ENCODE measurements around the gene SPRED2.
A peak's percentile ranks its signal among the peaks of the same experiment; 100 is the strongest.

The SPRED2 gene

DNA sequence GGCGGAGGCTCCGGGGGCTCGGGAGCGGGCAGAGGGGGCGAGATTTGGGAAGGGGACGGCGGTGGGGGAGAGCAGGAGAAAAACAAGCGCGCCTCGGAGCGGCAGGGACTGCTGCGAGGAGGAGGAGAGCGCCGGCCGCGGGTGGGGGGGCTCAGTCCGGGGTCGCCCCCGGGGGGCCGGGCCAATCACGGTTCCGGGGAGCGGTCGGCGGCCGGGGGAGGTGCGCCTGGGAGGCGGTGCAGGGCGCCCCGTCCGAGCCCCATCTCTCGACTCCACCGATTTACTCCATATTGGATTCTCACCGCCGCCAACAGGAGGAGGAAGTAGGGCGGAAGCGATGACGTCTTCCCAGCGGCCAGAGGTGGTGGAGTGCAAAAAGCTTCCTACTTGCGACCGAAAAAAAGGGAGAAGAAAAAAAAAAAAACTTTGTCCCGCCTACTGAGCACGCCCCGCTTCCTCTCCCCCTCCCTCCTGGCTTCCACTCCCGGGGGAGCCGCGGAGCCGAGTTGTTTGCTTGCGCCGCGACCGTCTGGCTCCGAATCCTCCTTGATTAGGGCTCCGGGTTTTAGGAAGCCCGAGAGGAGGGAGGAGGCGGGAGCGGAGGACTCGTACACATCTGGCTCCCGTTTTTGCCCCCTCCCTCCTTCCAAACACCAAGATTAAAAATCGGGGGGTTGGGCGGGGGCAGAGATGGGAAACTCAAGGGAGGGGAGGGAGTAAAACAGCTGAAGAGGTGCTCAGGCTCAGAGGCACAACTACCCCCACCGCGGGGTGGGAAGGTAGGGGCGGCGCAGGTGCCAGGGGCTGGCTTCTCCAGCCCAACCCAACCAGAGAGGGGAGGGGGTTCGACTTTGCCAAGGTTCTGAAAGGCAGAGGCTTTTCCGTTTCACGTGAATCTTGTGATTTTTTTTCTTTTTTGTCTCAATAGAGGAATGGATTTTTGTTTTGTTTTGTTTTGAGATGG lies at the start of gene SPRED2:
TSS of gene SPRED2 (minus strand) at position 373 of the 964 bp plus-strand sequence. CDS start 612 bp downstream, outside the sequence.
- peak within 1 kb of the TSS; percentile 81 for H3K27ac ChIP-seq
- TF ChIP-seq CTCF (IDR thresholded peaks at IDR 0.05) (no peak), ZFX (IDR thresholded peaks at IDR 0.05; ENCODE audit: borderline replicate concordance) (no peak)

DNA sequence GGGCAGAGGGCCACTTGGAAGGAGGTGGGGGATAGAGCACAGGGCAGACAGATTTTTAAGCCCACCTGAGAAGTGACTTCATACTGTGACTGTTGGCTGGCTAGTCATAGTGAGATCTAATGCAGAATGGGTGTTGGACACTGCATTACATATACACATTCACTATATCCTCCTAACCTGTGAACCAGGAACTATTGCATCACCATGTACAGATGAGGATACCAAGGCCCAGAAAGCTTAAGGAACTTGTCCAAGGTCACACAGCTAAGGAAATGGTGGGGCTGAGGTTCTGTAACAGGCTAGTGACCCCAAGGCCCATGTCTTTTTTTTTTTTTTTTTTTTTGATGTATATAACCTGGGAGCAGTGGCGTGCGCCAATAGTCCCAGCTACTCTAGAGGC lies 49.6 kb upstream of the SPRED2 start:
- TF ChIP-seq CTCF (IDR thresholded peaks at IDR 0.05), result no peak
- TF ChIP-seq ZFX (IDR thresholded peaks at IDR 0.05; ENCODE audit: borderline replicate concordance), result no peak

DNA sequence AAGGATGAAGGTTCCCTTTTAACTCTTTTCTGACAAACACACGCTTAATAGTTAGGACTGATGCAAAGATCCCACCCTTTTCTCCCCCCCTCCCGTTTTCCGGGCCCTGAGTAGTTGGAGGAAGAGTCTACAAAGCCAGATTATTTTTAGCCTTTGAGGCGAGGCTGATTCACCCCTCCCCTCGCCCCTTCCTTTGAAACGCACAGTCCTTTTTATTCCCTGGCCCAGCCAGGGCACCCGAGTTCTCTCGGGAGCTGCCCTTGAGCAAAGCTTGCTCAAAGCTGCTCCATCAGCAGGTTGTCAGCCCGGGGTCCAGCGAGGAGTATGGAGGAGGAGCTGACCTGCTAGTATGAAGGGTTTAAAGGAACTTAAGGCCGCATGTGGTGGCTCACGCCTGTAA lies 47.1 kb upstream of the SPRED2 start:
- no peak overlapping the region for H3K27ac ChIP-seq
- no peak for TF ChIP-seq ZFX (IDR thresholded peaks at IDR 0.05; ENCODE audit: borderline replicate concordance)
- TF ChIP-seq CTCF (IDR thresholded peaks at IDR 0.05), result no peak

More for the DNA sequence above, 49.6 kb upstream of the SPRED2 start:
- H3K27ac ChIP-seq, result no peak overlapping the region

- H3K27ac ChIP-seq, result no peak overlapping the region
- no peak for TF ChIP-seq CTCF (IDR thresholded peaks at IDR 0.05)
- no peak for TF ChIP-seq ZFX (IDR thresholded peaks at IDR 0.05; ENCODE audit: borderline replicate concordance)
Measured at GRCh38 chr2:65478498-65479135, 46.2 kb upstream of the SPRED2 start.

DNA sequence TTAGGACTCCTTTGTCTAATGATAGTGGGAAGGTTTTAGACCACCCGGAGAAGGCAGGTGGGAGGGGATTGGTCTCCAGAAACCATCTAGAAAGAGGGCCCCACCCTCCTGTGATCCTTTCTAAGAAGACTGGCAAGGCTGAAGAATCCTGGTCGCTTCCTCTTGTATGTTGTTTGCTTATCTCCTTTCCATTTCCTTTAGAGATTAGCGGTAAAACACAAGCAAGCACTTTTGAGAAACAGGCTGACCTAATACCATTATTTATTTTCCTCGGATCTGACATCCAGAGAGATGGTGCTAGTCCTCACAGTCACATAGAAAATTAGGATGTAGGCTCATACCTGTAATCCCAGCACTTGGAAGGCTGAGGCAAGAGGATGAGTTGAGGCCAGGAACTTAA lies 45.2 kb upstream of the SPRED2 start:
- H3K27ac ChIP-seq, result no peak overlapping the region
- TF ChIP-seq CTCF (IDR thresholded peaks at IDR 0.05), result no peak
- TF ChIP-seq ZFX (IDR thresholded peaks at IDR 0.05; ENCODE audit: borderline replicate concordance), result no peak

- no peak overlapping the region for H3K27ac ChIP-seq
- no peak for TF ChIP-seq ZFX (IDR thresholded peaks at IDR 0.05; ENCODE audit: borderline replicate concordance)
- TF ChIP-seq CTCF (IDR thresholded peaks at IDR 0.05), result no peak
Measured at GRCh38 chr2:65476778-65477177, 44.4 kb upstream of the SPRED2 start.

- TF ChIP-seq ZFX (IDR thresholded peaks at IDR 0.05; ENCODE audit: borderline replicate concordance) (no peak), CTCF (IDR thresholded peaks at IDR 0.05) (no peak)
- no peak overlapping the region for H3K27ac ChIP-seq
Measured at GRCh38 chr2:65475000-65475399, 42.6 kb upstream of the SPRED2 start.

Data from 22Rv1 (cell line).